HG03060 (cell line): ENCODE data around the gene YIF1A.
"Not testable (repeated sequence)": the region's sequence is repeated elsewhere in the genome, so short reads cannot be mapped to it uniquely, and the experiment has no call there.

Experiments used
- ATAC-seq: cut with Tn5 transposase; IDR thresholded peaks from one replicate; pipeline ENCODE4 v1.9.1; 2021; ENCODE audit warnings: low read depth, moderate number of reproducible peaks; ENCODE audit not compliant: unreplicated experiment

The YIF1A gene

GRCh38 chr11:66326261-66327111 lies 37.5 kb upstream of the YIF1A start:
- ATAC-seq = no peak

GRCh38 chr11:66325263-66325671 lies 36.3 kb upstream of the YIF1A start:
- ATAC-seq = no peak

GRCh38 chr11:66324664-66325063 lies 35.7 kb upstream of the YIF1A start:
- no peak for ATAC-seq

GRCh38 chr11:66323684-66324083 lies 34.7 kb upstream of the YIF1A start:
- ATAC-seq = no peak

GRCh38 chr11:66322732-66323427 lies 33.9 kb upstream of the YIF1A start:
- no peak for ATAC-seq

GRCh38 chr11:66321606-66322005 lies 32.7 kb upstream of the YIF1A start:
- no peak for ATAC-seq

GRCh38 chr11:66320748-66321147 lies 31.8 kb upstream of the YIF1A start:
- ATAC-seq = not testable (repeated sequence)

GRCh38 chr11:66320289-66320688 lies 31.3 kb upstream of the YIF1A start:
- not testable (repeated sequence) for ATAC-seq

- ATAC-seq = no peak
Measured at GRCh38 chr11:66318600-66318970, 29.6 kb upstream of the YIF1A start.

GRCh38 chr11:66317723-66318599 lies 29.0 kb upstream of the YIF1A start:
- ATAC-seq = no peak

GRCh38 chr11:66317322-66317722 lies 28.4 kb upstream of the YIF1A start:
- no peak for ATAC-seq

- ATAC-seq = no peak
Measured at GRCh38 chr11:66316849-66317251, 27.9 kb upstream of the YIF1A start, which contains the start of gene CD248. Gene CD248, minus strand, starts transcription at chr11:66317044. Its CDS starts 17 bp downstream, at chr11:66317027.

GRCh38 chr11:66315921-66316811 lies 27.2 kb upstream of the YIF1A start:
- no peak for ATAC-seq

GRCh38 chr11:66315498-66315885 lies 26.5 kb upstream of the YIF1A start:
- ATAC-seq = no peak

- ATAC-seq = no peak
Measured at GRCh38 chr11:66314561-66315497, 25.9 kb upstream of the YIF1A start.

GRCh38 chr11:66314186-66314501 lies 25.2 kb upstream of the YIF1A start:
- ATAC-seq = no peak

- ATAC-seq = no peak
Measured at GRCh38 chr11:66313321-66314185, 24.6 kb upstream of the YIF1A start.
